B cell (primary cell): ENCODE results near the gene TXK.

ENCODE experiments used
- EZH2 ChIP-seq: IDR thresholded peaks from 2 replicates; pipeline ENCODE4 v1.6.1; 2012; ENCODE audit warnings: borderline replicate concordance, low read depth, mild to moderate bottlenecking, moderate library complexity, low read length; ENCODE audit not compliant: insufficient read depth, poor library complexity, severe bottlenecking
- TF ChIP-seq, protein P1 (sequence below): fragments of 200-600 bp; IDR thresholded peaks from one replicate; pipeline ENCODE4 v1.8.0; 2022; ENCODE audit warnings: antibody characterized with exemption, mild to moderate bottlenecking

- TF ChIP-seq, protein P1, sequence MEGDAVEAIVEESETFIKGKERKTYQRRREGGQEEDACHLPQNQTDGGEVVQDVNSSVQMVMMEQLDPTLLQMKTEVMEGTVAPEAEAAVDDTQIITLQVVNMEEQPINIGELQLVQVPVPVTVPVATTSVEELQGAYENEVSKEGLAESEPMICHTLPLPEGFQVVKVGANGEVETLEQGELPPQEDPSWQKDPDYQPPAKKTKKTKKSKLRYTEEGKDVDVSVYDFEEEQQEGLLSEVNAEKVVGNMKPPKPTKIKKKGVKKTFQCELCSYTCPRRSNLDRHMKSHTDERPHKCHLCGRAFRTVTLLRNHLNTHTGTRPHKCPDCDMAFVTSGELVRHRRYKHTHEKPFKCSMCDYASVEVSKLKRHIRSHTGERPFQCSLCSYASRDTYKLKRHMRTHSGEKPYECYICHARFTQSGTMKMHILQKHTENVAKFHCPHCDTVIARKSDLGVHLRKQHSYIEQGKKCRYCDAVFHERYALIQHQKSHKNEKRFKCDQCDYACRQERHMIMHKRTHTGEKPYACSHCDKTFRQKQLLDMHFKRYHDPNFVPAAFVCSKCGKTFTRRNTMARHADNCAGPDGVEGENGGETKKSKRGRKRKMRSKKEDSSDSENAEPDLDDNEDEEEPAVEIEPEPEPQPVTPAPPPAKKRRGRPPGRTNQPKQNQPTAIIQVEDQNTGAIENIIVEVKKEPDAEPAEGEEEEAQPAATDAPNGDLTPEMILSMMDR, result no peak
- no peak for TF ChIP-seq EZH2
These were observed 62.9 kb downstream of the TXK start for GRCh38 chr4:48071191-48071590.
